WI38 (cell line): ENCODE data around the gene CADPS2.

ENCODE experiments used
- H3K4me3 ChIP-seq: 2 replicates; pipeline ENCODE4 v1.5.1; 2011; ENCODE audit warnings: low read depth, mild to moderate bottlenecking, control low read depth, low read length
- TF ChIP-seq, protein P1 (sequence below): IDR thresholded peaks from 2 replicates; pipeline ENCODE4 v1.5.1; 2012; ENCODE audit warnings: low read depth, mild to moderate bottlenecking, control low read depth, low read length

Gene CADPS2

DNA sequence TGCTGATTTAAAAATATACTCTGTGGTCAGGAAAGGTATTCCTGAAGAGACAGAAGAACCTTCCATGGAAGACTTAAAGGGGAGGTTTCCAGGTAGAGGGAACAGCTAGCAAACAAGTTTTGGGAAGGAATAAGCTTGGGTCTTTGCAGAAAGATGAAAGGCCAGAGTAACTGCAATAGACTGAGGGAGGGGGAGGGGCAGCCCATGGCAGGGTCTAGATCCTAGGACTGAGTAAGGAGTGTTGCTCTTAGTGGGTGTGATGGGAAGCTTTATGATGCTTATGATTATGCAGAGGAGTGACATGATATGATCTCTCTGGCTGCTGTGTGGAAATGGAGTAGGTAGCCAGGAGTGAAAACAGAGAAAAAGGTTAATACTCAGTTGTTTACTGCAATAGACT is 491.7 kb downstream of the CADPS2 start:
- TF ChIP-seq, protein P1, sequence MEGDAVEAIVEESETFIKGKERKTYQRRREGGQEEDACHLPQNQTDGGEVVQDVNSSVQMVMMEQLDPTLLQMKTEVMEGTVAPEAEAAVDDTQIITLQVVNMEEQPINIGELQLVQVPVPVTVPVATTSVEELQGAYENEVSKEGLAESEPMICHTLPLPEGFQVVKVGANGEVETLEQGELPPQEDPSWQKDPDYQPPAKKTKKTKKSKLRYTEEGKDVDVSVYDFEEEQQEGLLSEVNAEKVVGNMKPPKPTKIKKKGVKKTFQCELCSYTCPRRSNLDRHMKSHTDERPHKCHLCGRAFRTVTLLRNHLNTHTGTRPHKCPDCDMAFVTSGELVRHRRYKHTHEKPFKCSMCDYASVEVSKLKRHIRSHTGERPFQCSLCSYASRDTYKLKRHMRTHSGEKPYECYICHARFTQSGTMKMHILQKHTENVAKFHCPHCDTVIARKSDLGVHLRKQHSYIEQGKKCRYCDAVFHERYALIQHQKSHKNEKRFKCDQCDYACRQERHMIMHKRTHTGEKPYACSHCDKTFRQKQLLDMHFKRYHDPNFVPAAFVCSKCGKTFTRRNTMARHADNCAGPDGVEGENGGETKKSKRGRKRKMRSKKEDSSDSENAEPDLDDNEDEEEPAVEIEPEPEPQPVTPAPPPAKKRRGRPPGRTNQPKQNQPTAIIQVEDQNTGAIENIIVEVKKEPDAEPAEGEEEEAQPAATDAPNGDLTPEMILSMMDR = no peak
- no peak overlapping the region for H3K4me3 ChIP-seq

DNA sequence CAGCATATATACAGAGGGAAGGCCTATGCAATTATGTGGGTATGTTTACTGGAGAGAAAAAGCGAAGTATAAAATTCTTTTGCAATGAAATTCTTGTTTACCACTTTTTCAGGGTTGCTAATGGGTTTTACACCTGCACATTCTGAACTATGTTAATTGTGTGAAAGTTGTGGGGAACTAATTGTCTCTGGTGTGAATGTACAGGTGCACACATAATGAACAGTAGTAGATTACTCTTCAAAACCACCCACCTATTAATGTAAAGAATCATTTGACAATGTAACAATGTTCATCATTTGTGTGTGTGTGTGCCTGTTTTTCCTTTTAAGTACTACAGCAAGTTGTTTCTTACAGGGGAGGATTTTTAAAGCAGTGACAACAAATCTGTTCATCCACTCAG is 501.7 kb downstream of the CADPS2 start:
- TF ChIP-seq, protein P1 = no peak
- H3K4me3 ChIP-seq = no peak overlapping the region

DNA sequence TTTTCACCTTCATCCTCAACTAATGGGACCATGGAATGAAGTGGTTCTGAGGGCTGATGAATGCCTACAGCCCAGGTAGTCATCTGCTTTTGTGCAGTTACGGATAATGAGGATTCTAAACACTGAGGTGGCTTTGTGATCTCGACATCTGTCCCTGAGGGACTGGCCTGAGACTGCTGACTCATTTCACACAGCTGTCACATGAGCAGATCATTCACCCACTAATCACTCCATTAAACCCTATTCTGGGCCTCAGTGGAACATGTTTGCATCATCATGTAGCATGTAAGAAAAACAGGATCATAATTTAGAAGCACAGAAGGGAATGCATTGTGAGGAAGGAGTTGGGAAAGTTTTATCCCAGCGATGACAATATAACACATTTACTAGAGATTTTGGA is 502.3 kb downstream of the CADPS2 start:
- H3K4me3 ChIP-seq = no peak overlapping the region
- TF ChIP-seq, protein P1 = no peak

DNA sequence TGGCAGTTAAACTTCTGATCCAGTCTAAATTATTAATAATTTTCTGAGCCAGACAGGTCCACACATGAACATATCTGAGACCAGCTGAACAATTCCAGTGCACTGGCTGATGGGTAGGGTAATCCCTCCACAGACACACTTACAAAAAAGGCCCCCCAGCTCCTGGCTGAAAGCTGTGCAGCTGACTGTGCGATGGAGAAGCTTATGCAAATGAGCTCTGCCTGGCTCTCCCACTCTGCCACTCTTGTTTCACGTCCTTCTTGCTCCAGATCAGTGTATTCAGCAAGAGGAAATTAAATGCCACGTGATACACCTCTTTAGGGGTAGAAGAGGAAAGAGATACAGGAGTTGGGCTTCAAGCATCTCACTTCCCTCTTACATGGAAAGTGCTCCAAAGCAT is 505.3 kb downstream of the CADPS2 start:
- TF ChIP-seq, protein P1 = no peak
- H3K4me3 ChIP-seq = no peak overlapping the region

DNA sequence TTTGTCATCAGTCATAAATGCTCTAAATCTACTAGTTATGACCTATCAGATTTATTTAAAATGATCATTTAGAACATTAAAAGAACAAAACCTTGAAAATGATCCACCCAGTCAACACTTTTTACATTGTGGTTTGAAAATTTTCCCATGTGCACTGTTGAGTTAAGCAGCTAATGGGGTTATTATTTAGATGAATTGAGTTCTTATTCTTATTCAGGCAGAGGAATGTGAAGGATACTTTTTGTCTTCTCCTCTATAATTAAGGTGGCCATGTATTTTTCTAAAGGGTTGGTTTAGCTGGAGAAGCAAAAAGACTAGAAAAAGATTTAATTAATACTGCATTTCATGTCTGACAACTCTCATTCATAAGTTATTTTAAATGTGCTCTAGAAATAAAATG is 506.8 kb downstream of the CADPS2 start:
- TF ChIP-seq, protein P1 = no peak

DNA sequence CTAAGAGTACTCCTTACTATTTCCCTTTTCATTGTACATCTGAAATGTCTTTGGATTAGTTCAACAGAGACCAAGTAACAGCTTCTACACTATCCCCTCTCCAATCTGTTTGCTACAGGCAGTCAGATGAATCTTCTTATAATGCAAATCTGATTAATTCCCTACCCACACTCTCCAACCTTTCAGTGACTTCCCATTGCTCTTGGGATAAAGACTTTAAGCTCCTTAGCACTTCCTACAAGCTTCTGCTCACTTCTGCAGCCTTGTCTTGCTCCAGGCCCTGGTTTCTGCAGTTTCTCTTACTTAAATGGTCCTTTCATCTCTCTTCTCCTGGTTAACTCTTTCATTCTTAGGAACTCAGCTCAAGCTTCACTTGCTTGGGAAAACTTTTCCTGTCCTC is 516.5 kb downstream of the CADPS2 start:
- TF ChIP-seq, protein P1 = no peak
- no peak overlapping the region for H3K4me3 ChIP-seq

More for the DNA sequence above, 506.8 kb downstream of the CADPS2 start:
- no peak overlapping the region for H3K4me3 ChIP-seq

DNA sequence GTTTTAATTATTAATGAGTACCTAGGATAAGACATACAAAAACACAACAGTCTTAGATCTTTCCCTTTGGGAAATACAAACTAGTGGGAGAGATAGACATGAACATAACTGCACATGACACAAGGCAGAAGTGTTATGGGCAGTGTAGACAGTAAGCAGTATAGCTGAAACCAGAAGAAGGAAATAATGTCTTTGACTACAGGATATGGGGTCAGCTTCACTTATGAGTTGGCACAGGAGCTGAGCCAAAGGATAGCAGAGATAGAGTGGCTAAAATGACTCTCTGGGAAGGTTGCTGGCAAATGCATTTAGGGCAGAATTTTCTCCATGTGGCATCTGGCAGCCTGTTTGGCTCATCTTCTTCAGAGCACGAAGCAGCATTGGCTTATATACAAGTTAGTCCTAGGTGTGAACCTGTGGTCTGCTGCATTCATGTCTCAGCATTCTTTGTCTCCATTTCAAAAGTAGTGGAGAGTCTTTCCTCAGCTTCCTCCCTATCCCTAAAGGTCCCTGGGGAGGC is 521.4 kb downstream of the CADPS2 start:
- H3K4me3 ChIP-seq = no peak overlapping the region
- TF ChIP-seq, protein P1 = no peak
